Vagina (tissue), 2 donors: ENCODE results near the gene NSFL1C. TPM values are rescaled to one million over a fixed set of nuclear protein-coding genes. Genes with fewer than 3 reads are reported as not detected.

Experiments used
- DNase-seq, 2 donors: peaks; one replicate each; pipeline ENCODE4 v3.0.0-alpha.2; 2017; ENCODE audit errors: extremely low spot score in 2 of 2
- H3K27ac ChIP-seq: fragments of 200-600 bp; sonication (generic); one replicate; pipeline ENCODE4 v1.5.1; 2019
- H3K27me3 ChIP-seq: fragments of 200-600 bp; sonication (generic); one replicate; pipeline ENCODE4 v1.5.1; 2019
- H3K36me3 ChIP-seq, 2 donors: fragments of 200-600 bp; sonication (generic); one replicate each; pipeline ENCODE4 v1.5.1; 2017 to 2019
- H3K4me1 ChIP-seq: fragments of 200-600 bp; sonication (generic); one replicate; pipeline ENCODE4 v1.5.1; 2019
- H3K4me3 ChIP-seq, 2 donors: fragments of 200-600 bp; sonication (generic); 1 replicate in 1 of 2; 2 replicates in 1 of 2; pipeline ENCODE4 v1.5.1; 2016 to 2019
- H3K9me3 ChIP-seq: fragments of 200-600 bp; sonication (generic); one replicate; pipeline ENCODE4 v1.5.1; 2019
- POLR2A ChIP-seq, 2 donors: fragments of 450-650 bp; IDR thresholded peaks; one replicate each; pipeline ENCODE4 v1.6.1; 2017; ENCODE audit warnings: antibody characterized with exemption in 2 of 2, mild to moderate bottlenecking in 2 of 2, moderate library complexity in 2 of 2
- POLR2AphosphoS5 ChIP-seq, 2 donors: sonication (generic); formaldehyde crosslinking; IDR thresholded peaks; one replicate each; pipeline ENCODE4 v1.9.0; 2017; ENCODE audit warnings: antibody characterized with exemption in 2 of 2, mild to moderate bottlenecking in 2 of 2, low read depth in 1 of 2; ENCODE audit not compliant: insufficient read depth in 1 of 2
- intact Hi-C: fragments of 100-400 bp; cut with DNase I; formaldehyde crosslinking; loops from one replicate; pipeline ENCODE4 v1.15.1; 2023
- total RNA-seq: library from RNA; depleted of rRNA; stranded (reverse); fragments of >200 nt; gene quantifications from one replicate; pipeline ENCODE4 v1.2.3, GENCODE V29; 2016
- TF ChIP-seq, protein P1 (sequence below), 3 experiments: fragments of 450-650 bp in 2 of 3; fragments of 200-600 bp in 1 of 3; sonication (generic) in 1 of 3; IDR thresholded peaks; one replicate each; pipeline ENCODE4 v1.5.1; 2017 to 2019; ENCODE audit warnings: antibody characterized with exemption in 3 of 3, mild to moderate bottlenecking in 2 of 3, moderate library complexity in 2 of 3

The NSFL1C gene
- total RNA-seq = 53.8 TPM

DNA sequence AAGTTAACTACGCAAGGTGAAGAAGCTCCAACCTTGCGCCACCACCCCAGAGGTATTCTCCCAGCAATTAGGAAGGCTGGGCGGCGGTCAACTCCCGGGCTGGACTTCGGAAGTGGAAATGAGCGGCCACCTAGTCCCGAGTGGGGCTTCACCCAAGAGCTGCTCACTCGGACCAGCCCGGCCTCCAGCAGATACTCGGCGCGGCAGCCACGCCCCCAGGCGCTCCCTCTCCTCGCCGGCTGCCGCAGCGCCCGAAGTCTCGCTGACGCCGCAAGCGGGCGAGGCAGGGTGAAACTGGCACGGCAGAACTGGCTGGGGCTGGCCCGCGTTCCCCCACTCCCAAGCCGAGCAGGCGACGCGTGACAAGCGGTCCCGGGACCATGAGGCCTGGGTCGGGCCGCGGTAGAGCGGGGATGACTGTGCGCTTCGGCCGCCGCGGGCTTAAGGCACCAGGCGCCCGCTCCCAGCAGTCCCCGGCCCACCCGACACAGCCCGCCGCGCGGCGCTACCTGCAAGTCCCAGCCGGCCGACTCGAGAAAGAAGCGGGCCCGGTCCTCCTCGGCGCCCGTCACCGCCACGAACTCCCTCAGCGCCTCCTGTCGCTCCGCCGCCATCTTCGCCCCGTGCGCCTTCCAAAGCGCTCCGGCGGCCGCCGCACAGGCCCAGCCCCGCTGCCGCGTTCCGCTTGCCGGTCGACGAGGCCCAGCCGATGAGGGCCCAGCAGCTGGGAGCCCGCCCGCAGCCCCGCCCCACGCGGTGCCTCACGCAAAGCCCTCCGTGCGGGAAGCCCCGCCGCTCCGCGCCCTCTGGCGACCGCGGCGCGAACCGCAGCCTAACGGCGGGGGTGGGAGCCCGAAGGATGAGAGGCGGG is at the start of gene NSFL1C:
Gene NSFL1C, minus strand, starts transcription at position 639 of the 871 bp plus-strand sequence. Its CDS starts 25 bp downstream, at position 614.
- peak; percentile 88 to 94 for DNase-seq
- TF ChIP-seq POLR2A (IDR thresholded peaks at IDR 0.05) (peak in 1 of 2 donors; percentile 50), POLR2AphosphoS5 (IDR thresholded peaks at IDR 0.05; ENCODE audit: insufficient read depth in 1 of 2, low read depth in 1 of 2) (peak; percentile 17 to 62)
- TF ChIP-seq, protein P1, sequence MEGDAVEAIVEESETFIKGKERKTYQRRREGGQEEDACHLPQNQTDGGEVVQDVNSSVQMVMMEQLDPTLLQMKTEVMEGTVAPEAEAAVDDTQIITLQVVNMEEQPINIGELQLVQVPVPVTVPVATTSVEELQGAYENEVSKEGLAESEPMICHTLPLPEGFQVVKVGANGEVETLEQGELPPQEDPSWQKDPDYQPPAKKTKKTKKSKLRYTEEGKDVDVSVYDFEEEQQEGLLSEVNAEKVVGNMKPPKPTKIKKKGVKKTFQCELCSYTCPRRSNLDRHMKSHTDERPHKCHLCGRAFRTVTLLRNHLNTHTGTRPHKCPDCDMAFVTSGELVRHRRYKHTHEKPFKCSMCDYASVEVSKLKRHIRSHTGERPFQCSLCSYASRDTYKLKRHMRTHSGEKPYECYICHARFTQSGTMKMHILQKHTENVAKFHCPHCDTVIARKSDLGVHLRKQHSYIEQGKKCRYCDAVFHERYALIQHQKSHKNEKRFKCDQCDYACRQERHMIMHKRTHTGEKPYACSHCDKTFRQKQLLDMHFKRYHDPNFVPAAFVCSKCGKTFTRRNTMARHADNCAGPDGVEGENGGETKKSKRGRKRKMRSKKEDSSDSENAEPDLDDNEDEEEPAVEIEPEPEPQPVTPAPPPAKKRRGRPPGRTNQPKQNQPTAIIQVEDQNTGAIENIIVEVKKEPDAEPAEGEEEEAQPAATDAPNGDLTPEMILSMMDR (IDR thresholded peaks at IDR 0.05) = peak; percentile 86 to 97 (median 96)
- peak within 1 kb of the TSS; percentile 93 for H3K27ac ChIP-seq
- peaks cover 0 to 4% of the 10 kb centered on the region in 2 donors for H3K36me3 ChIP-seq
- peak within 1 kb of the TSS; percentile 79 to 99 for H3K4me3 ChIP-seq
- no peaks in the 10 kb centered on the region for H3K9me3 ChIP-seq
- intact Hi-C loops = no loop called here
- no peaks in the 10 kb centered on the region for H3K27me3 ChIP-seq
- peaks cover 58% of the 10 kb centered on the region for H3K4me1 ChIP-seq

DNA sequence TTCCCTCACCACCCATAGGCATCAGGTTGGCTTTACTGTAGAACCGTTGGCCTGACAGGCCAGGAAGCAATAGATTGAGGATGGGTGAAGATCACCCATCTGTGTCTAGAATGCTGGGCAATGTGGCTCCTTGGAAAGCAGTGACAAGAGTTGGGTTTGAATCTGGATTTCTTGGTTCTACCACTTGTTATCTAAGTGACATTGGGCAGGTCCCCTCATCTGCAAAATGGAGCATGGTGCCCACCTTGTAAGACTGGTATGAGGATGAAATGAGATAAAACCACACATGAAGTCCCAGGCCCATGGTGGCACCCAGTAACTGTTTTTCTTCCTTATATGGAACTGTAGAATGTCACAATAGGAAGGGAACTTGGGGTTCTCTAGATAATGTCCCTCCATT is 47.2 kb upstream of the NSFL1C start:
- Histone ChIP-seq H3K27ac (no peak overlapping the region), H3K4me1 (no peaks in the 10 kb centered on the region), H3K9me3 (no peaks in the 10 kb centered on the region), H3K4me3 (no peak overlapping the region), H3K36me3 (no peaks in the 10 kb centered on the region), H3K27me3 (no peaks in the 10 kb centered on the region)
- TF ChIP-seq, protein P1 (IDR thresholded peaks at IDR 0.05) = no peak
- TF ChIP-seq POLR2A (IDR thresholded peaks at IDR 0.05) (no peak), POLR2AphosphoS5 (IDR thresholded peaks at IDR 0.05; ENCODE audit: insufficient read depth in 1 of 2, low read depth in 1 of 2) (no peak)
- intact Hi-C loops = no loop called here
- DNase-seq = no peak

DNA sequence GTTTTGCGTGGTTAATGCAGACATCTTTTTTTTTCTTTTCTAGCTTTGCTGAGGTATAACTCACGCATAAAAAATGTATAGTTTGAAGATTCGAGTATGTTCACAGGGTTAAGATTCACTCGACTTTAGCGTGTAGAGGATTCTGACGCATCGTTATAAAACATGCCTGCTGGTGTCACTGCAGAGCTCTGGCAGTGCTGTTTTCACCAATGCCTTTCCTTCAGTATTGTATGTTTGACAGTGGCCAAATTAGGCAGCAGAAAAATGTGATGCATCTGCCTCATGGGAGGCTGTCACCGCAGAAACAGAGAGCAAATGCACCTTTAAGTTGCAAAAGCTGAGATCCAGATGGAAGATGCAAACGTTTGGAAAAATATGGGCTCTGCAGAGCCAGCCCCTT is 42.6 kb upstream of the NSFL1C start:
- H3K27ac ChIP-seq = no peak overlapping the region
- H3K9me3 ChIP-seq = no peaks in the 10 kb centered on the region
- no peaks in the 10 kb centered on the region for H3K27me3 ChIP-seq
- no peaks in the 10 kb centered on the region for H3K36me3 ChIP-seq
- H3K4me1 ChIP-seq = no peaks in the 10 kb centered on the region
- TF ChIP-seq, protein P1 (IDR thresholded peaks at IDR 0.05) = no peak
- TF ChIP-seq POLR2A (IDR thresholded peaks at IDR 0.05) (no peak), POLR2AphosphoS5 (IDR thresholded peaks at IDR 0.05; ENCODE audit: insufficient read depth in 1 of 2, low read depth in 1 of 2) (no peak)
- no peak overlapping the region for H3K4me3 ChIP-seq
- intact Hi-C loops = no loop called here
- no peak for DNase-seq

DNA sequence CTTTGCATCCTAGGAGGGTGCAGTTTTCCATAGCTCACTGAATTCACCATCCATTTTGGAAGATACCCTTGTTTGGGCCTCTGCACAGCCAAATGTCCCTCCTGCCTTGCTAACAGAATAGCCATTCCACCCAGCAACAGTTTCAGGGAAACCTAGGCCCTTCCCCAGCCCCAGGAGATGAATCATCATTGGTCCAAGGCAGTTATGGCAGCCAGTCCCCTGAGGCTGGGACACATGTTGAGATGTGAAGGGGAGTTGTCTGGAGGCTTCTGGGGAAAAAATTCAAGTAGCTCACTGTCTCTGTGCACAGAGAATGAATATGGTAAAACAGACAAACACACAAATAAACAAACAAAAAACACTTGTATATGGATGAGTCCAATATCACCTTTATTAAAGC is 41.9 kb upstream of the NSFL1C start:
- H3K4me1 ChIP-seq = no peaks in the 10 kb centered on the region
- H3K4me3 ChIP-seq = no peak overlapping the region
- H3K36me3 ChIP-seq = no peaks in the 10 kb centered on the region
- no peaks in the 10 kb centered on the region for H3K9me3 ChIP-seq
- H3K27me3 ChIP-seq = no peaks in the 10 kb centered on the region
- intact Hi-C loops = no loop called here
- TF ChIP-seq POLR2AphosphoS5 (IDR thresholded peaks at IDR 0.05; ENCODE audit: insufficient read depth in 1 of 2, low read depth in 1 of 2) = no peak
- TF ChIP-seq, protein P1 (IDR thresholded peaks at IDR 0.05) = no peak
- TF ChIP-seq POLR2A (IDR thresholded peaks at IDR 0.05) = no peak
- no peak for DNase-seq
- H3K27ac ChIP-seq = no peak overlapping the region

DNA sequence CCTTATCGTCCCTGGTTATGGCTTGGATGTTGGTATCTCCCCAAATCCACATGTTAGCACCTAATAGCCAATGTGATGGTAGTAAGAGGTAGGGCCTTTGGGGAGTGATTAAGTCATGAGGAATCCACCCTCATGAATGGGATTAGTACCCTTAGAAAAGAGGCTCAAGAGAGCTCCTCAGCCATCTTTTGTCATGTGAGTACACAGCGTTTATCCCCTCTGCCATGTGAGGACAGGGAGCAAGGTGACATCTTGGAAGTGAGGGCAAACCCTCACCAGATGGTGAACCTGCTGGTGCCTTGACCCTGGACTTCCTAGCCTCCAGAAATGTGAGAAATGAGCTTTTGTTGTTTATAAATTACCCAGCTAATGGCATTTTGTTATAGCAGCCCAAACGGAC is 40.6 kb upstream of the NSFL1C start:
- Histone ChIP-seq H3K27ac (no peak overlapping the region), H3K27me3 (no peaks in the 10 kb centered on the region), H3K4me3 (no peak overlapping the region), H3K9me3 (no peaks in the 10 kb centered on the region), H3K4me1 (no peaks in the 10 kb centered on the region), H3K36me3 (no peaks in the 10 kb centered on the region)
- intact Hi-C loops = no loop called here
- DNase-seq = no peak
- TF ChIP-seq, protein P1 (IDR thresholded peaks at IDR 0.05) = no peak
- TF ChIP-seq POLR2A (IDR thresholded peaks at IDR 0.05) (no peak), POLR2AphosphoS5 (IDR thresholded peaks at IDR 0.05; ENCODE audit: insufficient read depth in 1 of 2, low read depth in 1 of 2) (no peak)
